Activated naive CD8-positive, alpha-beta T cell treated with anti-CD3 and anti-CD28 coated beads for 36 hours (primary cell): ENCODE measurements around the gene USP9X. TPM values are rescaled to one million over a fixed set of nuclear protein-coding genes. Genes with fewer than 3 reads are reported as not detected.
"Not testable (repeated sequence)": the region's sequence is repeated elsewhere in the genome, so short reads cannot be mapped to it uniquely, and the experiment has no call there.

ENCODE experiments used
- DNase-seq: peaks from one replicate; pipeline ENCODE4 v3.0.0; 2021
- H3K27ac Mint-ChIP-seq: one replicate; pipeline ENCODE4 v1.8.0; 2022; ENCODE audit warnings: mild to moderate bottlenecking, moderate library complexity, mixed read lengths
- H3K27me3 Mint-ChIP-seq: one replicate; pipeline ENCODE4 v1.8.0; 2022; ENCODE audit warnings: mild to moderate bottlenecking, mixed read lengths
- H3K36me3 Mint-ChIP-seq: one replicate; pipeline ENCODE4 v1.8.0; 2021; ENCODE audit warnings: mild to moderate bottlenecking, mixed read lengths
- H3K4me1 Mint-ChIP-seq: one replicate; pipeline ENCODE4 v1.8.0; 2021; ENCODE audit warnings: mixed read lengths
- H3K4me3 Mint-ChIP-seq: one replicate; pipeline ENCODE4 v1.8.0; 2022; ENCODE audit warnings: mild to moderate bottlenecking, moderate library complexity, mixed read lengths
- H3K9me3 Mint-ChIP-seq: one replicate; pipeline ENCODE4 v1.8.0; 2022; ENCODE audit warnings: mixed read lengths
- total RNA-seq, 2 experiments: library from RNA; stranded (reverse); gene quantifications; one replicate each; pipeline ENCODE4 v1.2.3, GENCODE V29; 2021

USP9X gene
- total RNA-seq, 2 experiments from 2014 or later, result 53.8 to 54.5 TPM

DNA sequence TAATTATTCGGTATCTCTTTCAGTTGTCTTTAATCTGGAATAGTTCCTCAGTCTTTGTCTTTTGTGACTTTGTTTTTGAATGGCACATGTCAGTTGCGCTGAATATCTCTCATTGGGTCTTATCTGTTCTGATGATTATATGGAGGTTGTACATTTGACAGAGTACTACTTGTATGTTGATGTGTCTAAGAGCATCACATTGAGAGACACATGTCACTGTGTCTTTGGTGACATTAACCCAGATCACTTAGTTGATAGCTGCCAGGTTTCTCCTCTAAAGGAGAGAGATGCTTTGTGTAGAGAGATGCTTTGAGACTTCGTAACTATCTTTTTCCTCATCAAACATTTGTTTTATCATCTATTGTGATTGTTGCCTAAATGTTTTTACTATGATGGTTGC, 92.1 kb downstream of the USP9X start:
- DNase-seq, result no peak
- Mint-ChIP-seq H3K27ac (no peak overlapping the region), H3K4me1 (peaks cover 32% of the 10 kb centered on the region), H3K9me3 (no peaks in the 10 kb centered on the region), H3K27me3 (no peaks in the 10 kb centered on the region), H3K36me3 (peaks cover 22% of the 10 kb centered on the region), H3K4me3 (no peak overlapping the region)

DNA sequence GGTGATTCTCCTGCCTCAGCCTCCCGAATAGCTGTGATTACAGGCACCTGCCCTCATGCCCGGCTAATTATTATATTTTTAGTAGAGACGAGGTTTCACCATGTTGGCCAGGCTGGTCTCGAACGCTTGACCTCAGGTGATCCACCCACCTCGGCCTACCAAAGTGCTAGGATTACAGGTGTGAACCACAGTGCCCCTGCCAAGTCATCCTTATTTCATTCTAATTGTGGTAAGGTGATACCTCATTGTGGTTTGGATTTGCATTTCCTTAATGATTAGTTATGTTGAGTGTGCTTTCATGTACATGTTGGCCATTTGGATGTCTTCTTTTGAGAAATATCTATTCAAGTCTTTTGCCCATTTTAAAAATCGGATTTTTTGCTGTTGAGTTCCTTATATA, 93.0 kb downstream of the USP9X start:
- Mint-ChIP-seq H3K4me1 (peaks cover 32% of the 10 kb centered on the region), H3K27ac (peak overlapping the region; percentile 29), H3K36me3 (peaks cover 20% of the 10 kb centered on the region), H3K4me3 (no peak overlapping the region), H3K27me3 (no peaks in the 10 kb centered on the region), H3K9me3 (no peaks in the 10 kb centered on the region)
- no peak for DNase-seq

DNA sequence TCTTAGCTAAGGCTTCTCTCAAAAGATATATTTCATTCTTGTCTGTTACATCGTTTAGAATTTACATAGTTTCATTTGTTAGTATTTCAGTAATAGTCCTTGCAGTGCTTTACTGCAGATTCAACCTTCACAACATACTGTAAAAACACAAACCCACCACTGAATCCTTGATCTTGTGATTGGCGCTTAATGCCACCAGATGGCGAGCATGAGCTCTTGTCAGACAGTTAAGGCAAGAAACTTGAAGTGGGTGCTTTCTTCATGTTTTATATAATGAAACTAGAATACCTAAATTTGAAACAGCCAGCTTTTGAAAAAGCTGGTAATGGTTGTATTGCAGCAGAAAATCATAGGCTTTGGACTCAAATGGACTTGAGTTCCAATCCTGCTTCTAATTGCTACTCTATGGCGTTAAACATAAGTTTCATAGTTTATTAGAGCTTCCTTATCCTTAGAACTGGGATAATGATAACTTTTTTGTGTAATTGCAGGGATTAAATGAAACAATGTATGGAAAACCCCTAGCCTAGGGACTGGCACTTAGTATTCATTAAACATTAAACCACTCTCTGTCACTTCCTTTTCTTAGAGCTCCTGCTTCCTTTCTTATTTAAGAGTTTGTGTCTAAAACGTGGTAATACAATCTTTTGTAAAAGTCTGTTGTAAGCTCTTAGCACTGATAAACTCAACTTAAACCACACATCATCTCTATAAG, 95.1 kb downstream of the USP9X start:
- peak; percentile 30 for DNase-seq
- peaks cover 35% of the 10 kb centered on the region for H3K4me1 Mint-ChIP-seq
- H3K36me3 Mint-ChIP-seq, result peaks cover 21% of the 10 kb centered on the region
- H3K27ac Mint-ChIP-seq, result peak overlapping the region; percentile 86
- H3K27me3 Mint-ChIP-seq, result no peaks in the 10 kb centered on the region
- no peaks in the 10 kb centered on the region for H3K9me3 Mint-ChIP-seq
- no peak overlapping the region for H3K4me3 Mint-ChIP-seq

DNA sequence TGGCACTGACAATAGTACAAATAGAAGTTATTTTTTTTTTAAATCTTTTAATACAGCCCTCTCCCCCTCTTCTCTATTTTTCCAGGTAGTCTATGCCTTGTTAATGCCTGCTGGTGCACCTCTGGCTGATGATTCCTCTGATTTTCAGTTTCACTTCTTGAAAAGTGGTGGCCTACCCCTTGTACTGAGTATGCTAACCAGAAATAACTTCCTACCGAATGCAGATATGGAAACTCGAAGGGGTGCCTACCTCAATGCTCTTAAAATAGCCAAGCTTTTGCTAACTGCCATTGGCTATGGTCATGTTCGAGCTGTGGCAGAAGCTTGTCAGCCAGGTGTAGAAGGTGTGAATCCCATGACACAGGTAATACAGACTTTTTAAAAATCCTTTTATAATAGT, 99.1 kb downstream of the USP9X start:
- H3K4me3 Mint-ChIP-seq, result no peak overlapping the region

DNA sequence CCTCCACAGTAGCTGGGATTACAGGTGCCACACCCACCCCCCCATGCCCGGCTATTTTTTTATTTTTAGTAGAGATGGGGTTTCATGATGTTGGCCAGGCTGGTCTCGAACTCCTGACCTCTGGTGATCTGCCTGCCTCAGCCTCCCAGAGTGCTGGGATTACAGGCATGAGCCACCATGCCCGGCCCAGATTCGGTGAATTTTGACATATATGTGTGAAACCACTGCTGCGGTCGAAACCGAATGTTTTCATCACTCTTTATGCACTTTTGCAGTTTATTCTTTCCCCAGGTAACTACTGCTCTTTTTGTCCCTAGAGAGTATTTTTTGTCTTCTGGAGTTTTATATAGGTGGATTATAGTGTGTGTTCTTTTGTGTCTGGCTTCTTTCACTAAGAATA, 101.7 kb downstream of the USP9X start:
- H3K36me3 Mint-ChIP-seq, result peaks cover 17% of the 10 kb centered on the region
- H3K27ac Mint-ChIP-seq, DNase-seq, H3K4me1 Mint-ChIP-seq, H3K9me3 Mint-ChIP-seq, H3K4me3 Mint-ChIP-seq, H3K27me3 Mint-ChIP-seq: not testable (repeated sequence)

More for the DNA sequence above, 99.1 kb downstream of the USP9X start:
- H3K4me1 Mint-ChIP-seq, result peaks cover 19% of the 10 kb centered on the region
- peak overlapping the region; percentile 39 for H3K27ac Mint-ChIP-seq
- H3K27me3 Mint-ChIP-seq, result no peaks in the 10 kb centered on the region
- no peaks in the 10 kb centered on the region for H3K9me3 Mint-ChIP-seq
- H3K36me3 Mint-ChIP-seq, result peaks cover 19% of the 10 kb centered on the region
- DNase-seq, result no peak

DNA sequence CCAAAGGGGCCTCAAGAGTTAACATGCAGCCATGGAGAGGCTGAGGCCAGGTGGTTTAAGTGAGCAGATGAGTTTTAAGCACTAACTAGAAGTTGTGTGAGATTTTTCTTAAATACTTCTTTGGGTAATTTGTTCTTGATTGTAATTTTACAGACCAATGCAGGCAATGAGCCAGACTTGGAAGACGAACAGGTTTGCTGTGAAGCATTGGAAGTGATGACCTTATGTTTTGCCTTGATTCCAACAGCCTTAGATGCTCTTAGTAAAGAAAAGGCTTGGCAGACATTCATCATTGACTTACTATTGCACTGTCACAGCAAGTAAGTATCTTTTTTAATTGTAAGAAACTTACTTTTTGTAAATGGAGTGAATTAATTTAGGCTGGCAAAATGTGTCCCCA, 103.9 kb downstream of the USP9X start:
- Mint-ChIP-seq H3K4me3 (no peak overlapping the region), H3K27me3 (no peaks in the 10 kb centered on the region), H3K27ac (no peak overlapping the region), H3K36me3 (peaks cover 17% of the 10 kb centered on the region), H3K9me3 (no peaks in the 10 kb centered on the region), H3K4me1 (peaks cover 1% of the 10 kb centered on the region)
- DNase-seq, result no peak

DNA sequence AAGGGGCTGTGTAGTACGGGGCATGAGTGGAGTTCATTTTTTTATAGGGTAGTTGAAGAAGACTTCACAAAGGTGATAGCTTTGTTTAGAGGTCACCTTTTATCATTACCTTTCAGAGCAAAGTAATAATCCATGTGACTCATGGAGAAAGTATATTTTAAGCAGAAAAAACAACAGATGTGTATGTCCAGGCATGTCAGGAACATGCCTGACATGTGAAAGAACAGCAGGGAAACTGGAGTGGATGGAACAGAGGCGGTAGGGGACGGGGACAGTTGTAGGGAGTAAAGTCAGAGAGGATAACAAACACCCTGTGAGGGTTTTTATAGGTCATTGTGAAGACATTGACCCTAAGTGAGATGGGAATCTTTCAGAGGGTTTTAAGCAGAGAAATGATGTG, 107.6 kb downstream of the USP9X start:
- H3K4me1 Mint-ChIP-seq, result no peaks in the 10 kb centered on the region
- DNase-seq, result no peak
- peaks cover 14% of the 10 kb centered on the region for H3K36me3 Mint-ChIP-seq
- no peaks in the 10 kb centered on the region for H3K9me3 Mint-ChIP-seq
- H3K27ac Mint-ChIP-seq, result peak overlapping the region; percentile 32
- H3K4me3 Mint-ChIP-seq, result no peak overlapping the region
- no peaks in the 10 kb centered on the region for H3K27me3 Mint-ChIP-seq

DNA sequence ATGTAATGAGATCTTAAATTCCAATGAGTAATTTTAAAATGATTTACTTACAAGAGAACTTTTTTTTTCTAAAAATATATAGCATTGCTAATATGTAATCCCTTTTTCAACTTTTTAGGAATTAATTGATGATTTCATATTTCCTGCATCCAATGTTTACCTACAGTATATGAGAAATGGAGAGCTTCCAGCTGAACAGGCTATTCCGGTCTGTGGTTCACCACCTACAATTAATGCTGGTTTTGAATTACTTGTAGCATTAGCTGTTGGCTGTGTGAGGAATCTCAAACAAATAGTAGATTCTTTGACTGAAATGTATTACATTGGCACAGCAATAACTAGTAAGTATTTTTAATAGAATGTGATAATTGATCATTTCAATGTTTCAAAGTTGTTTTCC, 113.2 kb downstream of the USP9X start:
- Mint-ChIP-seq H3K27me3 (no peaks in the 10 kb centered on the region), H3K4me3 (no peak overlapping the region), H3K9me3 (peaks cover 4% of the 10 kb centered on the region), H3K27ac (no peak overlapping the region), H3K36me3 (peaks cover 32% of the 10 kb centered on the region), H3K4me1 (peaks cover 5% of the 10 kb centered on the region)
- DNase-seq, result no peak

DNA sequence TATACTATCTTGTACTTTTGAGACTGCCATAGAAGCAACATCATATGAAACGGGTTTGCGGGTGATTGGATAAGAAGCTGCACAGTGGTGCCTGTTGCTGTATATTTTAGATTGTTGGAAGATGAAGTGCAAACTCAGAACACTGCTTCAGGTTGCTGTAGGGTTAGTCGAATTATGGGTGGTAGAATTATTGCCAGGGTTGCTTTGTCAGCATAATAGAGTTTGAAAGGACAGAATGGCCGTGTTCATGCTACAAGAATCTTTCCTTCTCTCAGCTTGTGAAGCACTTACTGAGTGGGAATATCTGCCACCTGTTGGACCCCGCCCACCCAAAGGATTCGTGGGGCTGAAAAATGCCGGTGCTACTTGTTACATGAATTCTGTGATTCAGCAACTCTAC, 115.5 kb downstream of the USP9X start:
- no peaks in the 10 kb centered on the region for H3K27me3 Mint-ChIP-seq
- no peak overlapping the region for H3K27ac Mint-ChIP-seq
- H3K4me1 Mint-ChIP-seq, result peaks cover 5% of the 10 kb centered on the region
- peaks cover 6% of the 10 kb centered on the region for H3K9me3 Mint-ChIP-seq
- peaks cover 47% of the 10 kb centered on the region for H3K36me3 Mint-ChIP-seq
- no peak overlapping the region for H3K4me3 Mint-ChIP-seq
- DNase-seq, result no peak

DNA sequence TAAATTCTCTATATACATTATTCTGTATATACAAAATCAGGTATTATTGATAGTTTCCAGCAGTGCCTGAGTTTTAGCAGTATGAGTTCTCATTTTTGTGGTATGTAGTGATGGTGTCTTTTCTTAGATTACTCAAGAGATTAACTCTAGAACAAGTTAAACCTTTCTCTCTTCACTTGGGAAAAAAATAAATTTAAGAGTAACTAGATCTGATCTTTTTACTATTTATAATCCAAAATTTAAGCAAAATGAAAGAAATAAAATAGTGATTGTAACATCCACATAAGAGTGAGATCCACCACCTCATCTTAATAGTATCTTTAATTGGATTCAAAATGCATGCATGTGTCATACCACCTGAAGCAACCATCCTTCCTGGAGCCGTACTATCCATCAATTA, 124.6 kb downstream of the USP9X start:
- Mint-ChIP-seq H3K36me3 (peaks cover 67% of the 10 kb centered on the region), H3K4me3 (no peak overlapping the region), H3K27me3 (no peaks in the 10 kb centered on the region), H3K4me1 (no peaks in the 10 kb centered on the region), H3K9me3 (peaks cover 23% of the 10 kb centered on the region), H3K27ac (no peak overlapping the region)
- no peak for DNase-seq

DNA sequence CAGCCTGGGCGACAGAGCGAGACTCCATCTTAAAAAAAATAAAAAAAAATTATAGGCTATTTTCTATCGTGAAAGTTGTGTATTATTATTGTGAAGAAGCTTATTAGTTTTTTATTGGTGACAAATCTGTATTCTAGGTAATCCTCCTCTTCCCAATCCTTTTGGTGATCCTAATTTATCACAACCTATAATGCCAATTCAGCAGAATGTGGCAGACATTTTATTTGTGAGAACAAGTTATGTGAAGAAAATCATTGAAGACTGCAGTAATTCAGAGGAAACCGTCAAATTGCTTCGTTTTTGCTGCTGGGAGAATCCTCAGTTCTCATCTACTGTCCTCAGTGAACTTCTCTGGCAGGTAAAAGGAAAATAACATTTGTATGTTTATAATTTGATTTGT, 139.4 kb downstream of the USP9X start:
- Mint-ChIP-seq H3K4me1 (no peaks in the 10 kb centered on the region), H3K36me3 (peaks cover 22% of the 10 kb centered on the region), H3K9me3 (no peaks in the 10 kb centered on the region), H3K27ac (peak overlapping the region; percentile 48), H3K27me3 (no peaks in the 10 kb centered on the region), H3K4me3 (no peak overlapping the region)
- DNase-seq, result no peak

DNA sequence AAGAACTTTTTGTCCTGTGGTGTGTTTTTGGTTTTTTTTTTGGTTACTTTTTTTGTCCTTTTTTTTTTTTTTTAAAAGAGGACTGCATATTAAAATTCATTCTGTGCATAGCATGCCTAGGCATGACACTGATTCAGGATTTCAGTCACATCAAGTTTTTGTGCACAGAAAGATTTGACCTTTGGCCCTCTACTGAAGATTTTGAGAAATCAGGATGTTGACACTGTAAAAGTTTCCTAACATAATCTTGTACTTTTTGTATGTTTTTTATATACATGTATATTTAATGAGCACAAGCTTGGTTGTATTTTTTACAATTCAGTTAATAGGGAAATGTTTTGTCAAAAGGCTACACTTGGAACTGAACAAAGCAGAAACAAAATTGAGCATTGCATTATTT, 148.7 kb downstream of the USP9X start:
- no peak overlapping the region for H3K4me3 Mint-ChIP-seq
- no peak for DNase-seq
- H3K27ac Mint-ChIP-seq, result no peak overlapping the region
- H3K36me3 Mint-ChIP-seq, result peaks cover 11% of the 10 kb centered on the region
- H3K4me1 Mint-ChIP-seq, result peaks cover 7% of the 10 kb centered on the region
- no peaks in the 10 kb centered on the region for H3K9me3 Mint-ChIP-seq
- H3K27me3 Mint-ChIP-seq, result no peaks in the 10 kb centered on the region

DNA sequence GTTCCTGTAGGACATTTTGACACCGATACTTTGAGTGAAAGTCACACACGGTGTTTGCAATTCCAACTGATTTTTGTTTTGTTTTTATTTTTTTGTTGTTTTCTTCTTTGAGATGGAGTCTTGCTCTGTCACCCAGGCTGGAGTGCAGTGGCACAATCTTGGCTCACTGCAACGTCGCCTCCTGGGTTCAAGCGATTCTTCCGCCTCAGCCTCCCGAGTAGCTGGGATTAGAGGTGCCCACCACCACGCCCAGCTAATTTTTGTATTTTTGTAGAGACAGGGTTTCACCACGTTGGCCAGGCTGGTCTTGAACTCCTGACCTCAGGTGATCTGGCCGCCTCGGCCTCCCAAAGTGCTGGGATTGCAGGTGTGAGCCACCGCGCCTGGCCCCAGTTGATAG, 149.2 kb downstream of the USP9X start:
- not testable (repeated sequence) for H3K4me1 Mint-ChIP-seq, DNase-seq, H3K27me3 Mint-ChIP-seq, H3K4me3 Mint-ChIP-seq, H3K36me3 Mint-ChIP-seq, H3K27ac Mint-ChIP-seq, H3K9me3 Mint-ChIP-seq

DNA sequence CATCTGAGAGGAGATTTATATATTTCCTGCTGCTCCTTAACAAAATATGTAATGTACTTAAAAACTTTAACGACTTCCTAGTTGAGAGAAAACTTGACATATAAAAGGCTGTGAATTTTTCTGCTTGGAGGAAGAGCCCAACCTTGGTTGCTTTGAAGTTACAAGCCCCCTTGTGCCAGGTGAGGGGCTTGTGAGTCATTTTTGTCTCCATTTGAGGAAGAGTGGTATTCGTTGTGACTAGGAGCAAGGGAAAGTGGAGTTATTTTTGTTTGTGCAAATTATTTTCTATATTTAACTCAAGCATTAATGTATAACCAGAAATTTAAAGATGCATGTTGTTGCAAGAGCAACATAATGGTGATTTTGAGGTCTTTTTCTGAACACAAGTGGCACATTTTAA, 149.7 kb downstream of the USP9X start:
- no peaks in the 10 kb centered on the region for H3K9me3 Mint-ChIP-seq
- no peak overlapping the region for H3K27ac Mint-ChIP-seq
- peaks cover 7% of the 10 kb centered on the region for H3K4me1 Mint-ChIP-seq
- no peak for DNase-seq
- peaks cover 7% of the 10 kb centered on the region for H3K36me3 Mint-ChIP-seq
- no peak overlapping the region for H3K4me3 Mint-ChIP-seq
- H3K27me3 Mint-ChIP-seq, result no peaks in the 10 kb centered on the region

DNA sequence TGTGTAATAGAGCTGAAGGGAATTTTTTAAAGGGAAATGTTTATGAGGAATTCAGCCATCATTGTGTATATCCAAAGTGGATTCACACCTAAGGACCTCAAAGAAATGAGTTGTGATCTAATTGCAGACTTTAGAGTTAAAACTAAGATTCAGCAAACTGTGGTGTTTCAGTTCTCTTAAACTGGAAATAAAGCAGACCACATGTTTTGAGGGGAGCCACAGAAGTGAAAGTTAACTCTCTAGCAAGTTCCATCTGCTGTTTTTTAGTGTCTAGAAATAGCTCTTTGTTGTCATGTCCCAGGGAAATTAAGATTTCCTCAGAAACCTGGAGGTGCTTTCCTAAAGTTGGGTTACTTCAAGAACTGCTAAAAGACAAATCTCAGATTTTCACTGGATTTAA, 151.4 kb downstream of the USP9X start:
- H3K27ac Mint-ChIP-seq, result no peak overlapping the region
- H3K9me3 Mint-ChIP-seq, result no peaks in the 10 kb centered on the region
- H3K4me3 Mint-ChIP-seq, result no peak overlapping the region
- peaks cover 7% of the 10 kb centered on the region for H3K4me1 Mint-ChIP-seq
- no peak for DNase-seq
- no peaks in the 10 kb centered on the region for H3K27me3 Mint-ChIP-seq
- H3K36me3 Mint-ChIP-seq, result peaks cover 5% of the 10 kb centered on the region

DNA sequence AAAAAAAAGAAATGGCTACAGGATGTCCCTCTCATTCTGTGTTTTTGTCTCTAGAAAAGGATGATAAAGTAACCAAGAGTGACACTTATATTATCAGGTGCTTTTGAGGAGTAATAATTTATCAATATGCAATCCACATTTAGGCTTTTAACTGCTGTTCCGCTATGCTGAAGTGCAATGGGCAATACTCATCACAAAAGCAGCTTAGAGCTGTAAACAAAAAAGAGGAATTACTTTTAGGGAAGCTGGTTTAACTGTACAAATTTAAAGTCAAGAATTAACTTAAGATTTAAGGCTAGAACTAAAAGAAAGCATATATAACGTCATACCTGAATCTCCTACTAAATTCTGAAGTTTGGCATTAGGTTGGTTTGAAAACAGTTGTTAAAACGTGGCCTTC, 155.3 kb downstream of the USP9X start:
- H3K27me3 Mint-ChIP-seq, result no peaks in the 10 kb centered on the region
- no peak overlapping the region for H3K27ac Mint-ChIP-seq
- H3K36me3 Mint-ChIP-seq, result no peaks in the 10 kb centered on the region
- H3K4me3 Mint-ChIP-seq, result no peak overlapping the region
- H3K9me3 Mint-ChIP-seq, result no peaks in the 10 kb centered on the region
- no peak for DNase-seq
- H3K4me1 Mint-ChIP-seq, result peaks cover 5% of the 10 kb centered on the region
